Hepatocyte (in vitro differentiated cells): ENCODE results near the gene SPRYD3. TPM values are rescaled to one million over a fixed set of nuclear protein-coding genes. Genes with fewer than 3 reads are reported as not detected.

ENCODE experiments used
- DNase-seq: peaks from one replicate; pipeline ENCODE4 v3.0.0-alpha.2; 2016; ENCODE audit warnings: low spot score
- H2AFZ ChIP-seq: fragments of 200-600 bp; sonication (generic); 2 replicates; pipeline ENCODE4 v1.6.0; 2016; ENCODE audit warnings: antibody characterized with exemption, mild to moderate bottlenecking
- H3K27ac ChIP-seq: fragments of 200-600 bp; sonication (generic); 2 replicates; pipeline ENCODE4 v1.5.1; 2016; ENCODE audit warnings: mild to moderate bottlenecking
- H3K27me3 ChIP-seq: fragments of 200-600 bp; sonication (generic); 2 replicates; pipeline ENCODE4 v1.6.1; 2016
- H3K36me3 ChIP-seq: fragments of 200-600 bp; sonication (generic); replicated peaks from 2 replicates; pipeline ENCODE4 v1.5.1; 2016; ENCODE audit warnings: low read depth; ENCODE audit not compliant: insufficient read depth
- H3K4me1 ChIP-seq: fragments of 200-600 bp; sonication (generic); 2 replicates; pipeline ENCODE4 v1.5.1; 2016; ENCODE audit warnings: mild to moderate bottlenecking, moderate library complexity; ENCODE audit not compliant: insufficient read depth
- H3K4me2 ChIP-seq: fragments of 200-600 bp; sonication (generic); 2 replicates; pipeline ENCODE4 v1.6.0; 2016
- H3K4me3 ChIP-seq: fragments of 200-600 bp; sonication (generic); 2 replicates; pipeline ENCODE4 v1.5.1; 2016; ENCODE audit warnings: mild to moderate bottlenecking
- H3K79me2 ChIP-seq: fragments of 200-600 bp; sonication (generic); 2 replicates; pipeline ENCODE4 v1.6.0; 2017; ENCODE audit warnings: mild to moderate bottlenecking
- H3K9me2 ChIP-seq: fragments of 200-600 bp; sonication (generic); replicated peaks from 2 replicates; pipeline ENCODE4 v1.6.0; 2017; ENCODE audit warnings: mild to moderate bottlenecking; ENCODE audit not compliant: insufficient read depth
- H3K9me3 ChIP-seq: fragments of 200-600 bp; sonication (generic); 2 replicates; pipeline ENCODE4 v1.5.1; 2016; ENCODE audit warnings: low read depth, mild to moderate bottlenecking
- H4K20me1 ChIP-seq: fragments of 200-600 bp; sonication (generic); 2 replicates; pipeline ENCODE4 v1.6.0; 2016; ENCODE audit warnings: mild to moderate bottlenecking; ENCODE audit not compliant: insufficient read depth, poor library complexity, severe bottlenecking
- EZH2 ChIP-seq: fragments of 200-600 bp; sonication (generic); IDR thresholded peaks from 2 replicates; pipeline ENCODE4 v1.6.1; 2016; ENCODE audit warnings: antibody characterized with exemption, mild to moderate bottlenecking, borderline replicate concordance
- EZH2phosphoT487 ChIP-seq: fragments of 200-600 bp; sonication (generic); IDR thresholded peaks from one replicate; pipeline ENCODE4 v1.6.1; 2018; ENCODE audit warnings: antibody characterized with exemption, mild to moderate bottlenecking, low read depth, moderate library complexity; ENCODE audit not compliant: unreplicated experiment, severe bottlenecking
- whole genome bisulfite sequencing: methylation state at CpG from one replicate; pipeline ENCODE4 v1.1.6; 2016; ENCODE audit warnings: low lambda C conversion rate; ENCODE audit errors: missing lambda C conversion rate; 5-methylcytosine and 5-hydroxymethylcytosine counted together
- polyA plus RNA-seq: library from polyadenylated mRNA; unstranded; fragments of >200 nt; fragmentation: Nextera tagmentation; extraction: Ambion mirVana; gene quantifications from 2 replicates; pipeline ENCODE4 v1.2.1, GENCODE V29; 2016
- total RNA-seq: library from RNA; depleted of rRNA; stranded (reverse); fragments of >200 nt; gene quantifications from 2 replicates; pipeline ENCODE4 v1.2.3, GENCODE V29; 2014
- TF ChIP-seq, protein P1 (sequence below): fragments of 200-600 bp; sonication (generic); IDR thresholded peaks from 2 replicates; pipeline ENCODE4 v1.5.1; 2016; ENCODE audit warnings: antibody characterized with exemption, mild to moderate bottlenecking; ENCODE audit not compliant: poor library complexity

Gene SPRYD3
- total and polyA plus RNA-seq, 2 experiments from 2014 or later = 20.9 to 24.6 TPM

DNA sequence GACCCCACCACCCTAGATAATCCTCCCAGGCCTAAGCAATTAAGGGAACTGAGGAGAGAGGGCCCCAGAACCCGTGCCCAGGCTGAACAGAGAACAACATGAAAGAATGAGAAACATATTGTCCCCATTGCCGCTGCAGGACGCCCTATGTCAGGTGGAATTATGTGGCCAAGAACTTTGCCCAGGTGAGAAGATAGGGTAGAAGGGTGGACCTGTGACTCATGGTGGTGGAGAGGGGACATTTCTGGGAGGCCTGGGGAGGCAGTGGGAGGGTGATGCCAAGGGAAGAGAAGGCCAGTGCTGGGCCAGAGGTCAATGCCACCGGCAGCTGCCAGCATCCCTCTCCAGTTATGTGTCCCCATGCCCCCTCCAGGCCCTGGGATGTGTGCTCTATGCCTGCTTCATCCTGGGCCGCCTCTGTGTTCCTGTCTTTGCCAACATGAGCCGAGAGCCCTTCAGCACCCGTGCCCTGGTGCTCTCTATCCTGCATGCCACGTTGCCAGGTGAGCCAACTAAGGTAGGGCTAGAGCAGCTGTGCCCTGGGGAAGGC lies 39.6 kb upstream of the SPRYD3 start:
- Histone ChIP-seq H3K9me3 (no peaks in the 10 kb centered on the region), H3K9me2 (no peaks in the 10 kb centered on the region), H3K27ac (no peak overlapping the region), H3K4me1 (peaks cover 7% of the 10 kb centered on the region), H4K20me1 (no peaks in the 10 kb centered on the region), H2AFZ (no peak overlapping the region), H3K79me2 (no peaks in the 10 kb centered on the region), H3K27me3 (no peaks in the 10 kb centered on the region), H3K4me3 (no peak overlapping the region), H3K4me2 (no peak overlapping the region), H3K36me3 (no peaks in the 10 kb centered on the region)
- WGBS = 83% methylated on average over 8 of the region's 8 CpGs
- DNase-seq = peak; percentile 23
- TF ChIP-seq, protein P1, sequence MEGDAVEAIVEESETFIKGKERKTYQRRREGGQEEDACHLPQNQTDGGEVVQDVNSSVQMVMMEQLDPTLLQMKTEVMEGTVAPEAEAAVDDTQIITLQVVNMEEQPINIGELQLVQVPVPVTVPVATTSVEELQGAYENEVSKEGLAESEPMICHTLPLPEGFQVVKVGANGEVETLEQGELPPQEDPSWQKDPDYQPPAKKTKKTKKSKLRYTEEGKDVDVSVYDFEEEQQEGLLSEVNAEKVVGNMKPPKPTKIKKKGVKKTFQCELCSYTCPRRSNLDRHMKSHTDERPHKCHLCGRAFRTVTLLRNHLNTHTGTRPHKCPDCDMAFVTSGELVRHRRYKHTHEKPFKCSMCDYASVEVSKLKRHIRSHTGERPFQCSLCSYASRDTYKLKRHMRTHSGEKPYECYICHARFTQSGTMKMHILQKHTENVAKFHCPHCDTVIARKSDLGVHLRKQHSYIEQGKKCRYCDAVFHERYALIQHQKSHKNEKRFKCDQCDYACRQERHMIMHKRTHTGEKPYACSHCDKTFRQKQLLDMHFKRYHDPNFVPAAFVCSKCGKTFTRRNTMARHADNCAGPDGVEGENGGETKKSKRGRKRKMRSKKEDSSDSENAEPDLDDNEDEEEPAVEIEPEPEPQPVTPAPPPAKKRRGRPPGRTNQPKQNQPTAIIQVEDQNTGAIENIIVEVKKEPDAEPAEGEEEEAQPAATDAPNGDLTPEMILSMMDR = no peak
- TF ChIP-seq EZH2 (no peak), EZH2phosphoT487 (no peak)

DNA sequence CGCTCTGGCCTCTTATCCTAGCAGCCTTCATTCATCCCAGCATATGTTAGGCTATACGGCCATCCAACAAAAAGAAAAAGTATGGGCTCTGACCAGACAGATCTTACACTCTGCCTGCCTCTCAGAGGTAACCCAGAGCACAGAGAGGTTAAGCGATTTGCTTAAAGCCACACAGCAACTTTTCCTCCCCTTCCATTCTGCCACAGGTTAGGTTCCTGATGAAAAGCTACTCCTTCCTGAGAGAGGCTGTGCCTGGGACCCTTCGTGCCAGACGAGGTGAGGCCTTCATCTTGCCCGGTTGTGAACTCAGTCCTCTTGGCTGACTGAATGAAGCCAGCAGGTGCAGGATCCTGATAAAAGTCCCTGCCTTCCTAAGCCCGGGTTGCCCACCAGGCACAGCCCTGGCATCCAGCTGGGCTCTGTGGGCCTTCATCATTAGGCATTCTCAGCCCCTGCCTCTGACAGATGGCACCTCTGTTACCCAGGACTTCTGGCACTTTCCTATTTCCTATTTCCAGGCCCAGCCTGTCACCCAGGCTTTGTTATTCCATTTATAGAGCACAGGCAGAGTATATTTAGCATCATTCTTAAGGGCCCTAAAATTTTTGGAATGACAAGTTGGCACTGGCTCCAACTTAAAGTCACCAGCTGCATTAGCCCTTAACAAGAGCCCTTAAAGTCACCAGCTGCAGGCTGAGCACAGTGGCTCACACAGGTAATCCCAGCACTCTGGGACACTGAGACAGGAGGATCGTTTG lies 36.9 kb upstream of the SPRYD3 start:
- H3K27ac ChIP-seq = no peak overlapping the region
- no peak for TF ChIP-seq EZH2phosphoT487
- TF ChIP-seq, protein P1 = no peak
- no peak for TF ChIP-seq EZH2
- no peak overlapping the region for H2AFZ ChIP-seq
- no peak overlapping the region for H3K4me3 ChIP-seq
- no peaks in the 10 kb centered on the region for H3K36me3 ChIP-seq
- WGBS = 93% methylated on average over 8 of the region's 8 CpGs
- no peaks in the 10 kb centered on the region for H3K9me2 ChIP-seq
- DNase-seq = no peak
- H3K4me2 ChIP-seq = no peak overlapping the region
- peaks cover 7% of the 10 kb centered on the region for H3K4me1 ChIP-seq
- no peaks in the 10 kb centered on the region for H4K20me1 ChIP-seq
- H3K27me3 ChIP-seq = no peaks in the 10 kb centered on the region
- H3K9me3 ChIP-seq = no peaks in the 10 kb centered on the region
- peaks cover 6% of the 10 kb centered on the region for H3K79me2 ChIP-seq

DNA sequence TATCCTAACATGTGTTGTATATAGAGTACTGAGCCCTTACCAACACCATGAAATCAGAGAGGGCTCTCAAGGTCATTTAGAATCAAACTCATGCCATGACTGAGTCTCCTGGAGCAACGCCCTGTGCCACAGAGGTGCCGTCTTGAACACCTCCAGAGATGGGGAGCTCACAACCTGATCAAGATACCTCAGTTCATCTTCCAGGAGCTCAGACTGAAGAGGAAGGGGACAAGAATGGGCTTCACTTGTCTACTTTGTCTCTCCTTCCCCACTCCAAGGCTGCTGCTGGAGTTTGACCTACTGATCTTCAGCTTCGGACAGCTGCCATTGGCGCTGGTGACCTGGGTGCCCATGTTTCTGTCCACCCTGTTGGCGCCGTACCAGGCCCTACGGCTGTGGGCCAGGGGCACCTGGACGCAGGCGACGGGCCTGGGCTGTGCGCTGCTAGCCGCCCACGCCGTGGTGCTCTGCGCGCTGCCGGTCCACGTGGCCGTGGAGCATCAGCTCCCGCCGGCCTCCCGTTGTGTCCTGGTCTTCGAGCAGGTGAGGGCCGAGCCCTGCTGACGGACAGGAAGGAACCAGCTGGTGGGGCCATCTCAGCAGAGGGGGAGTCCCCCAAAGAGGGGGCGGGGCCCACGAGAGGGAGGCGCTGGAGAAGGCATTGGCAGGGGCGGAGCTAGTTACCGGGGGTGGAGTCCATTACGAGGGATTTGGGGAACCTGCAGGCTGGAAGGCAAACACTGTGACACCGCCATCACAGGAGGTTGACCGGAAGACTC lies 36.1 kb upstream of the SPRYD3 start:
- WGBS = 95% methylated on average over 28 of the region's 33 CpGs

More for the DNA sequence above, 36.1 kb upstream of the SPRYD3 start:
- Histone ChIP-seq H4K20me1 (no peaks in the 10 kb centered on the region), H3K27ac (peak overlapping the region; percentile 73), H3K4me3 (no peak overlapping the region), H3K27me3 (no peaks in the 10 kb centered on the region), H3K9me3 (no peaks in the 10 kb centered on the region), H3K79me2 (peaks cover 6% of the 10 kb centered on the region), H2AFZ (no peak overlapping the region), H3K4me1 (peaks cover 7% of the 10 kb centered on the region), H3K4me2 (no peak overlapping the region), H3K9me2 (no peaks in the 10 kb centered on the region), H3K36me3 (no peaks in the 10 kb centered on the region)
- no peak for DNase-seq
- TF ChIP-seq, protein P1 = no peak
- no peak for TF ChIP-seq EZH2phosphoT487
- no peak for TF ChIP-seq EZH2
